GM12878 (cell line): ENCODE results near the gene RNU6-1.

ENCODE experiments used
- BCL11A ChIP-seq: IDR thresholded peaks from 2 replicates; pipeline ENCODE4 v1.6.1; 2011; ENCODE audit warnings: low read depth, low read length
- BHLHE40 ChIP-seq, 2 experiments: fragments of 450-650 bp in 1 of 2; IDR thresholded peaks; 2 replicates each; pipeline ENCODE4 v1.6.1; 2011 to 2017; ENCODE audit warnings: low read depth in 2 of 2, borderline replicate concordance in 1 of 2, improper control_type of control experiment in 1 of 2, low read length in 1 of 2, mild to moderate bottlenecking in 1 of 2
- POLR2A ChIP-seq: IDR thresholded peaks from 2 replicates; pipeline ENCODE4 v1.6.1; 2011; ENCODE audit warnings: low read depth, mild to moderate bottlenecking, low read length
- TCF3 ChIP-seq: IDR thresholded peaks from 2 replicates; pipeline ENCODE4 v1.6.1; 2012; ENCODE audit warnings: low read depth, mild to moderate bottlenecking, low read length, borderline replicate concordance; ENCODE audit not compliant: insufficient read depth
- WRNIP1 ChIP-seq: IDR thresholded peaks from 2 replicates; pipeline ENCODE4 v1.6.1; 2011; ENCODE audit warnings: low read depth, low read length, improper control_type of control experiment, borderline replicate concordance
- ZNF24 ChIP-seq: fragments of 450-650 bp; IDR thresholded peaks from 2 replicates; pipeline ENCODE4 v1.6.1; 2017; ENCODE audit warnings: antibody characterized with exemption, mild to moderate bottlenecking
- ZZZ3 ChIP-seq: IDR thresholded peaks from 2 replicates; pipeline ENCODE4 v1.6.1; 2011; ENCODE audit warnings: low read depth; ENCODE audit not compliant: control insufficient read depth, insufficient read length
- TF ChIP-seq, protein P1 (sequence below): IDR thresholded peaks from 2 replicates; pipeline ENCODE4 v1.6.1; 2011; ENCODE audit warnings: mild to moderate bottlenecking, low read depth, low read length, moderate library complexity; ENCODE audit not compliant: insufficient replicate concordance
- TF ChIP-seq, protein P2 (sequence below): IDR thresholded peaks from 2 replicates; pipeline ENCODE4 v1.6.1; 2012; ENCODE audit warnings: low read depth, low read length, improper control_type of control experiment
- TF ChIP-seq, protein P3 (sequence below), 3 experiments: IDR thresholded peaks in 2 of 3; conservative IDR thresholded peaks in 1 of 3; 2 replicates each; pipeline ENCODE4 v1.5.1; 2011; ENCODE audit warnings: low read depth in 3 of 3, low read length in 3 of 3, mild to moderate bottlenecking in 3 of 3, control low read depth in 2 of 3, moderate library complexity in 2 of 3, inconsistent platforms in 1 of 3, mixed read lengths in 1 of 3; ENCODE audit not compliant: control insufficient read depth in 2 of 3, insufficient read depth in 1 of 3; ENCODE audit errors: extremely low read depth in 1 of 3

DNA sequence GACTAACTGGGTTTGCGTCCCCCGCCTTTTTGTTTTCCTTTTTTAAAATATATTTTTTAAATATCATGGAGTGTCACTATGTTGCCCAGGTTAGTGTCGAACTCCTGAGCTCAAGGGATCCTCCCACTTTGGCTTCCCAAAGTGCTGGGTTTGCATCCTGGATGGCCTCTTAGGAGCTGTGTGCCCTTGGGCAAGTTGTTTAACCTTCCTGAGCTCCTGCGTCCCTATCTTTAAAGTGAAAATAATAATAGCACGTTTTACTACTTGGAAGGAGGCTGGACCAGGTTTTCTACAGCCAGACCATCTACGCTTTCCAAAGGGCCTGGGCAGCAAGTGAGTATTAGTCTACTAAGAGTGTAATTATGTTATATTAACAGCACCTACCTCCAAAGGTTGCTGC lies 44.2 kb upstream of the RNU6-1 start:
- TF ChIP-seq BHLHE40 (IDR thresholded peaks at IDR 0.05; ENCODE audit: borderline replicate concordance in 1 of 2, low read depth in 2 of 2, low read length in 1 of 2) (no peak), ZZZ3 (no peak), TCF3 (no peak), POLR2A (no peak), BCL11A (no peak), WRNIP1 (no peak), ZNF24 (no peak)
- TF ChIP-seq, protein P1, sequence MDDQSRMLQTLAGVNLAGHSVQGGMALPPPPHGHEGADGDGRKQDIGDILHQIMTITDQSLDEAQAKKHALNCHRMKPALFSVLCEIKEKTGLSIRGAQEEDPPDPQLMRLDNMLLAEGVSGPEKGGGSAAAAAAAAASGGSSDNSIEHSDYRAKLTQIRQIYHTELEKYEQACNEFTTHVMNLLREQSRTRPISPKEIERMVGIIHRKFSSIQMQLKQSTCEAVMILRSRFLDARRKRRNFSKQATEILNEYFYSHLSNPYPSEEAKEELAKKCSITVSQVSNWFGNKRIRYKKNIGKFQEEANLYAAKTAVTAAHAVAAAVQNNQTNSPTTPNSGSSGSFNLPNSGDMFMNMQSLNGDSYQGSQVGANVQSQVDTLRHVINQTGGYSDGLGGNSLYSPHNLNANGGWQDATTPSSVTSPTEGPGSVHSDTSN = no peak
- TF ChIP-seq, protein P2, sequence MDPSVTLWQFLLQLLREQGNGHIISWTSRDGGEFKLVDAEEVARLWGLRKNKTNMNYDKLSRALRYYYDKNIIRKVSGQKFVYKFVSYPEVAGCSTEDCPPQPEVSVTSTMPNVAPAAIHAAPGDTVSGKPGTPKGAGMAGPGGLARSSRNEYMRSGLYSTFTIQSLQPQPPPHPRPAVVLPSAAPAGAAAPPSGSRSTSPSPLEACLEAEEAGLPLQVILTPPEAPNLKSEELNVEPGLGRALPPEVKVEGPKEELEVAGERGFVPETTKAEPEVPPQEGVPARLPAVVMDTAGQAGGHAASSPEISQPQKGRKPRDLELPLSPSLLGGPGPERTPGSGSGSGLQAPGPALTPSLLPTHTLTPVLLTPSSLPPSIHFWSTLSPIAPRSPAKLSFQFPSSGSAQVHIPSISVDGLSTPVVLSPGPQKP = no peak
- TF ChIP-seq, protein P3, sequence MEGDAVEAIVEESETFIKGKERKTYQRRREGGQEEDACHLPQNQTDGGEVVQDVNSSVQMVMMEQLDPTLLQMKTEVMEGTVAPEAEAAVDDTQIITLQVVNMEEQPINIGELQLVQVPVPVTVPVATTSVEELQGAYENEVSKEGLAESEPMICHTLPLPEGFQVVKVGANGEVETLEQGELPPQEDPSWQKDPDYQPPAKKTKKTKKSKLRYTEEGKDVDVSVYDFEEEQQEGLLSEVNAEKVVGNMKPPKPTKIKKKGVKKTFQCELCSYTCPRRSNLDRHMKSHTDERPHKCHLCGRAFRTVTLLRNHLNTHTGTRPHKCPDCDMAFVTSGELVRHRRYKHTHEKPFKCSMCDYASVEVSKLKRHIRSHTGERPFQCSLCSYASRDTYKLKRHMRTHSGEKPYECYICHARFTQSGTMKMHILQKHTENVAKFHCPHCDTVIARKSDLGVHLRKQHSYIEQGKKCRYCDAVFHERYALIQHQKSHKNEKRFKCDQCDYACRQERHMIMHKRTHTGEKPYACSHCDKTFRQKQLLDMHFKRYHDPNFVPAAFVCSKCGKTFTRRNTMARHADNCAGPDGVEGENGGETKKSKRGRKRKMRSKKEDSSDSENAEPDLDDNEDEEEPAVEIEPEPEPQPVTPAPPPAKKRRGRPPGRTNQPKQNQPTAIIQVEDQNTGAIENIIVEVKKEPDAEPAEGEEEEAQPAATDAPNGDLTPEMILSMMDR (IDR thresholded peaks at IDR 0.05 in 2 of 3, conservative IDR thresholded peaks at IDR 0.05 in 1 of 3; ENCODE audit: control insufficient read depth in 2 of 3, extremely low read depth in 1 of 3, insufficient read depth in 1 of 3, low read depth in 3 of 3, low read length in 3 of 3) = no peak
